ENCODE data around the gene PPP3R1.

The PPP3R1 gene

DNA sequence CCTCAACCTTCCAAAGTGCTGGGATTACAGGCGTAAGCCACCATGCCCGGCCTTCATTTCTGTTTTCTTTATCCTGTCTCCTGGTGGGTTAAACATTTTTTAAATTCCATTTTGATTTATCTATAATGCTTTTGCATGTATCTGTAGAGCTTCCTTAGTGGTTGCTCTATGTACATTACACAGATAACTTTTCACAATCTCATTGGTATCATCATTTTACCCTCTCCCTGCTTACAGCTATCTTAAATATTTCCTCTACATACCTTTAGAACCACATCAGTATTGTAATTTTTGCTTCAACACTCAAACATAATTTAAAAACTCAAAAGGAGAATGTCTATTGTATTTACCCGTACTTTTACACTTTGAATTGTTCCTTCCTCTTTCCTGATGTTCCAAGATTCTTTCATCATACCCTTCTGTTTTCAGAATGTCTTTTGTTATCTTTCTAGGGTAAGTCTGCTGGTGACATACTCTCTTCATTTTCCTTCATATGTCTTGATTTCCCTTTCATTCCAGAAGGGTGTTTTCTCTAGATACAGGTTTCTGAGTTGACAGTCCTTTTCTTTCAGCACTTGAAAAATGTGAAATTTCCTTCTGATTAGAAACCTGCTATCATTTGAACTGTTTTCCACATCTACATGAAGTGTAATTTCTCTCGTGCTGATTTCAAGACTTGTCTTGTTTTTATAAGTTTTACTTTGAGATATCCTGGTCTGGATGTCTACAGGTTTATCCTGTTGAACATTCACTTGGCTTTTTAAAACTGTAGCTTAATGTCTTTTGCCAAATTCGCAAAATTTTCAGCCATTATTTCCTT lies 21.9 kb downstream of the PPP3R1 start:
- no peak for DNase-seq

DNA sequence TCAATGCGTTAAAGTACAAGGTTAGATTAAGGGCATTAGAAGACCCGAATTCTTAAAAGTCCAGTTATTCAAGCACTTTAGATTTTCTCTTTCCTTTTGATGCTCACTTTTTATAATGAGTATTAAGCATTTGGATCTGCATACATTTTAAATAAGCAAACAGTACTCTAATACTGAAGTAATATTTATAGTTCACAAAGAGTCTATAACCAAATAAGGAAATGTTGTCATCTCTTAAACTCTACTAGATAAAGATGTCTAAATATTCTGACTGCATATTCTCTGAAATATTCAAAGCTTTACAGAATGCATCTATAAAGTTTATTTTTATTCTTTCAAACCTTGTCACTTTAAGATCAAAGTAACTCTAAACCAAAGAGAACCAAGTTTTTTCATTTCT lies 25.5 kb downstream of the PPP3R1 start:
- no peak for DNase-seq

DNA sequence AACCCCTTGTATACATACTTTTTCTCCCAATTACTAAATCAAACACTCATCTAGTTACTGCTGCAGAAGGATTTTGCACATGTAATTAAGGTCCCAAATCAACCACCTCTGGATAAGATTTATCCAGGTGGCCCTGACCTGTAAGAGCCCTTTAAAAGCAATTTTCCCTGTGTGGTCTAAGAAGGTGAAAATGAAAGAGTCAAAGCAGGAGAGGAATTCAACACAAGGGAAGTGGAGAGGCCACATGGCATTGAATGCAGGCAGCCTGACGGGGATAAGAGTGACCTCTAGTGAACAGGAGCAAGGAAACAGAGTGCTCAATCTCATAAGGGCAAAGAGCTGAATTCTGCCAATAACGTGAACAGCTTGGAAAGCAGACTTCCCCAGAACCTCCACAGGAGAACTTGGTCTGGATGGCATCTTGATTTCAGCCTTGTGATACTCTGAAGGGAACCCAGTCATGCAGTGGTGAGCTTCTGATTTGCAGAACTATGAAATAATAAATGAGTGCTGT lies 27.2 kb downstream of the PPP3R1 start:
- DNase-seq: no peak

- DNase-seq: no peak
These were observed 28.9 kb downstream of the PPP3R1 start for GRCh38 chr2:68223419-68223818.

GRCh38 chr2:68222287-68222686 lies 30.0 kb downstream of the PPP3R1 start:
- no peak for DNase-seq

- DNase-seq: no peak
These were observed 33.9 kb downstream of the PPP3R1 start for GRCh38 chr2:68218343-68218901.

DNA sequence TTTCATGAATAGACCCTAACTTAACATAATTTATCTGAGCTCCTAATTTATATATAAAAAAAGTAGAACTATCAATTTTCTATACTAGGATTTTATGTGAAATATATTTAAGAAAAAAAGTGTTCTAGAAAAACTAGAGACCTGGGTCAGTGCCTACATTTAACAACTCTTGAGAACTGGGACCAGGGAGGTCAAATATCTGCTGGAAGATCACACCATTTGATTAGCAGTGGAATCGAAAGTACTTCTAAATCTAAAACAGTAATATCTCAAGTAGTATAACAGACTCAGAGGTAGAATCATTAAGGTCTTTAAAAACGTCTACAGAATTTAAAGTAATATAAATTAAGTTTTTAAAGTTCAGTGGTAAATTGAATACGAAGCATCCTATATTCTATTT lies 34.6 kb downstream of the PPP3R1 start:
- no peak for DNase-seq

DNA sequence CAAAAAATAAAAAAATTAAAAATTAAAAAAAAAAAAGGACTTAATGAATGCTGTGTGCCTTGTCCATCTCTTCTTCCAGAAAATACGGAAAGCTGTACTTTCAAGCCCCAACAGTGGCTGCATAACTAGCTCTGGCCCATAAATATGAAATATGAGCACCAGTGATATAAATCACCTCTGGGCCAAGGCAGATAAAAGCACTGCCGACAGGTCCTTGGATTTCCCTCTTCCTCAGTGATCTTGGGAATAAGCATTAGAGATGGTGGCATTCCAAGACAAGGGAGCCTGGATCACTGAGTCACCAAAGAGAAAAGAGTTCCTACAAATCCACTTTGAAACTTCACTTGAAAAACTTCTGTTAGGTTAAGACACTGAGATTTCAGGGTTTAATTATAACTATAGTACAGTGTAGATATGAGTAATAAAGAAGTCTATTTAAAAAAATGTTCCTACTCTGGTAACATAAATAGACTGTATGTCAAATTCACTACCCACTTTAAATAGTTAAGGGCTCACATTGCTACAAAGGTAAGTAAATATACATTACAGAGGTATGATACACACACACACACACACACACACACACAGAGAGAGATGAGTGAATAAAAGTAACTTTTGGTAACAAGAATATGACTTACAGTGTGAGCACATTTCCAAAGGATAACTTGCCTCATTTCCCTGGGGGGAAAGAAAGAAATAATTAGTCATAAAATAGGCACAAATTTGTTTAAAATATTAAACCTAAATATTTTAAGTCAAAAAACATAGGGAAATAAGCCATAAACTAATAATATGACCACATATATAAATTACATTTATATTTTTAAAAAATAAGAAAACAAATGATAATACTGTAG lies 35.6 kb downstream of the PPP3R1 start:
- no peak for DNase-seq

DNA sequence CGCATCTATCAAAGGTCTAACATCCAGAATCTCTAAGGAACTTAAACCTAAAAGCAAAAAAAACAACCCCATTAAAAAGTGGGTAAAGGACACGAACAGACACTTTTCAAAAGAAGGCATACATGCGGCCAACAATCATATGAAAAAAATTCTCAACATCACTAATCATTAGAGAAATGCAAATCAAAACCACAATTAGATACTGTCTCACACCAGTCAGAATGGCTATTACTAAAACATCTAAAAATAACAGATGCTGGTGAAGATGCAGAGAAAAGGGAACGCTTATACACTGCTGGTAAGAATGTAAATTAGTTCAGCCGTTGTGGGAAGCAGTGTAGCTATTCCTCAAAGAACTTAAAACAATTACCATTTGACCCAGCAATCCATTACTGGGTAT lies 38.0 kb downstream of the PPP3R1 start:
- DNase-seq: no peak

GRCh38 chr2:68206793-68207192 lies 45.5 kb downstream of the PPP3R1 start:
- no peak for DNase-seq

DNA sequence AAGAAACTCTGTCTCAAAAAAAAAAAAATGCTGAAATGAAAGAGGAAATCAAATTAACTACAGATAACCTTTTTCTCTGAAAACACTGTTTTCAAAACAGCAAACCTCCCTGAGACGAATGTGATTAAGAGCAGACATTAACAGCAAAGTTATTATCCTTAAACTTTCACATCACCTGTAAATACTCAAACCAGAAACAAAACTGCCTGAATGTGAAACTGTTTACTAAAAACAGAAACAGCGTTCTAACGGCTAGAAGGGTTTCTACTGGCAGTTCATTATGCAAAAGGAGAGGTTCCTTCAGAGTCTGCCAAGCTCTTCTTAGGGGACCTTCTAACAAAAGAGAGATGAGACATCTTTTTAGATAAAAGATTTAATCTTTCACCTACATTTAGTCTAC lies 48.7 kb downstream of the PPP3R1 start:
- no peak for DNase-seq

GRCh38 chr2:68200157-68200787 lies 52.1 kb downstream of the PPP3R1 start:
- no peak for DNase-seq

DNA sequence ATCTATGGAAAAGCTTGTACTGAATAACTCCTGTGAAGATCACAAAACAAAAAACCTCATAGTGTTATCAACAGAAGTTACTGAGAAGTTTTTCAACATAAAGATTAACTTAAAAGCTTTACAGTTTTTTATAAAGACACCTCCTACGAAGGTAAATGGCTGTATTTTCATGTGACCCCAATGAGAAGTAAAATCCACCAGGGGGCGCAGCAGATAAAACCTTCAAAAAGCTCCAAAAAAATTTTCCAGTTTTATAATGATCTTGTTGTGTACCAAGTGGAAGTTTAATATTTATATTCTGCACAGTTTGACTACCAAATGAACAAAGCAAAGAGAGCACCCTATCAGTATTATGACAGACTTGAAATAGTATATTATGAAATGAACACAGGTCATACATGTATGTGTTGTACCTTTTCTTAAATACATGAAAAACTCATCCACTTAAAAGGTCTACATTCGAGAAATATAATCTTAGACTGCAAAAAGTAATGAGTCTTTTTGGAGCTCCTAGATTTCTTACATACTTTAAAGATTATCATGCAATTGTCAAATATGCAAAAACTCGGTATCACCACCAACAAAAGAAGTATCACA lies 56.1 kb downstream of the PPP3R1 start:
- DNase-seq: peak; percentile 49

DNA sequence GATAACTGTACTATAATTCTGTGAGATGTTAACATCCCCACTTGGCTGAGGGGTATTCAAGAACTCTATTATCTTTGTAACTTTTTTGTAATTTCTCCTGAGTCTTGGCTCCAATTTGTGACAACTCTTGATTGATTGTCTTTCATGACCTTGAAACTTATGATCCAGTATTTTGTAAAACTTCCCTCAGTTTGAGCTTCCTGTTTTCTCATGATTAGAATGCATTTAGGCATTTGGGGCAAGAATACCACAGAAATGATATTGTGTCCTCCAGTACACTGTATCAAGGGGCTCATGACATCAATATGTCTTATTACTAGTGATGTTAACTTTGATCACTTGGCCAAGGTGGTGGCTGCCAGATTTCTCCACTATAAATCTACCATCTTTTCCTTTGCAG lies 57.2 kb downstream of the PPP3R1 start:
- no peak for DNase-seq

DNA sequence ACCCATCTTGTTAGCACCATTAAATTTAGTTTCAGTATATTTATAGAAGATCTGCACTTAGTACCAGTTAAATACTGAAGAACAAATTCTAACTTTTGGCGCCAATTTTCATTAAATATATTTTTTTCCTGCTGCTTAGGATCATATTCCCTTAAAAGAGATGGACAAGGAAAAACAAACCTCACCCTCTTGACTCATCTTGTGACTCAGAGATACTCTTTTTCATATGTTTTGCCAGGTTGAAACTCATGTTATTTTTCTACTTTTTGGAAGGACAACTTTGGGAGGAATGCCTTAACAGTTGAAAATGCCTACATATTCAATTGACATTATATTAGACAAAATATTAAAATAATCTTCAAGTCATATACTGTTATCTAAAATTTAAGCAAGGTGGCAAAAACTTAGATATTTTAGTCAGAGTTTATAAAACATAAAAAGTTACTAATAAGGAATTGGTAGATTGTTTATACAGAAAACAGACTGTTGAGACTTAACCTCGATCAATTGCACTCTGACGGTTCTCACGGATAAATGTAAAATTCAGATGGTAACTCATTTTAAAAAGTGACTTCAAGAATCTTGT lies 58.5 kb downstream of the PPP3R1 start:
- no peak for DNase-seq

GRCh38 chr2:68193144-68193543 lies 59.2 kb downstream of the PPP3R1 start:
- no peak for DNase-seq

DNA sequence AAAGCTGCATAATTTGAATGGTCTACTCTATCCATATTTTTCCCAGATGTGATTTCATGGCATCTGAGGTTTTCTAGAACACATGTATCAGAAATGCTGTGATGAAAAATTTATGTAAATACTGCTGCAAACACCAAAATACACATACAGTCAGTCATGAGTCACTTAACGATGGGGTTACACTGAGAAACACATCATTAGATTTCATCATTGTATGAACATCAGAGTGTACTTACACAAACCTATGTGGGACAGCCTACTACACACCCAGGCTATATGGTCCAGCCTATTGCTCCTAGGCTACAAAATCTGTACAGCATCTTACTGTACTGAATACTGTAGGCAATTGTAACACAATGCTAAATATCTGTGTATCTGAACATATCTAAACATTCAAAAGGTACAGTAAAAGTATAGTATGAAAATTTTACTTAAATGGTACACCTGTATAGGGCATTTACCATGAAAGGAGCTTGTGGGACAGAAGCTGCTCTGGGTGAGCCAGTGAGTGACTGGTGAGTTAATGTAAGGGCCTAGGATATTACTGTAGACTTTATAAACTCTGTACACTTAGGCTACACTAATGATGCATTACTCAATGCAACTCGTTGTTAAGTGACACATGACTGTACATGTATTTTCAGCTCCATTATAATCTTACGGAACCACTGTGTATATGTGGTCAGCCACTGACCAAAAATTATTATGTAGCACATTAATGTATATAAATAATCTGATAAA lies 61.2 kb downstream of the PPP3R1 start:
- no peak for DNase-seq

DNA sequence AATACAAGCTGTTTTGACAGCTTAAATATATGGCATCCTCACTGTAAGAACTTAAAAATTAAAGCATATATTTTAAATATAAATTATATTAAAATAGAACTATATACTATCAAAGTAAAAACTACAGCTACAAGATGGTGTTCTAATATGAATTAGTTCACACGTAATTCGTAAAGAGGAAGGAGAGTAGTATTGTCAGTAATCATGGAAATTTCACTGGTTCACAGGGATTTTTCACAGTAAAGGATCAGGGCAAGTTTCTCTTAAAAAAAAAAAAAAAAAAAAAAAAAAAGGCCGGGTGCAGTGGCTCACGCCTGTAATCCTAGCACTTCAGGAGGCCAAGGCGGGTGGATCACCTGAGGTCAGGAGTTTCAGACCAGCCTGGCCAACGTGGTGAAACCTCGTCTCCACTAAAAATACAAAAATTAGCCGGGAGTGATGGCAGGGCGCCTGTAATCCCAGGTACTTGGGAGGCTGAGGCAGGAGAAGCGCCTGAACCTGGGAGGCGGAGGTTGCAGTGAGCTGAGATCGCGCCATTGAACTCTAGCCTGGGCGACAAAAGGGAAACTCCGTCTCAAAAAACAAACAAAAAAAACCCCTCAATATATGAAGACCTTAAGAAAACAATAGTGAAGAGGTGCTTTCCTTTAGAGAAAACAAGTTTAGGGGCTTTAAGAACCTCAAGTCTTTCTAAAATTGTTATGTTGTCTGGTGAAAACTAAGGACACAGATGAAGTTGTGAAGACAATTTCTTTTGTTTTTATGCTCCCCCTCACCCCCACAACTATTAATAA lies 62.1 kb downstream of the PPP3R1 start:
- DNase-seq: no peak

DNA sequence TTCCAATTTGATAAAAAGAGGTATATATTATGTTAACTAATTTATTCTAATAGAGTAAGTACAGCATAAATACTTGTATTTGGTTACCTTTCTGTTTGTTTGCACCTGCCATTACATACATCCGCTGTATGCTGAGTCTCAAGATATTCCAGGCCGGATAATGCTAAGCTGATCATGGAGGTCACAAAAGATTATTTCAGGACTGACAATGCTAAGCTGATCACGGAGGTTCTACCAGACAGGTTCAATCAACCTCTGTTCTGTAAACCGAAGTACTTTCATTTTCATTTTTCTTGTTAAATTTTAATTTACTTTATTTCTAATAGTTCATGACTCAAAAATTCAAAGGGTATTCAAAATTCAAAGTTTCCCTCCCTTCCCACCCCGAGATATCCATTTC lies 63.5 kb downstream of the PPP3R1 start:
- no peak for DNase-seq

GRCh38 chr2:68187329-68187728 lies 65.0 kb downstream of the PPP3R1 start:
- no peak for DNase-seq

Measured in NCI-H2171 treated with DMSO at 0.1 percent for 48 hours (cell line).